Measurements from ENCODE around the gene GALNT2.

GALNT2 gene

GRCh38 chr1:230131457-230131856 is 64.4 kb downstream of the GALNT2 start:
- Histone ChIP-seq H4K12ac (ENCODE audit: low read depth, low read length) (no peak overlapping the region), H4K91ac (ENCODE audit: low read depth, low read length) (no peak overlapping the region), H2AFZ (ENCODE audit: insufficient read depth, low read length, poor library complexity) (no peak overlapping the region), H3K14ac (ENCODE audit: low read length) (no peak overlapping the region), H3K79me1 (ENCODE audit: low read length) (peaks cover 2% of the 10 kb centered on the region), H3K27me3 (ENCODE audit: insufficient read depth, low read length) (no peaks in the 10 kb centered on the region), H3K18ac (ENCODE audit: low read length) (no peak overlapping the region), H3K4me2 (ENCODE audit: low read length) (no peak overlapping the region), H3K23ac (ENCODE audit: low read length) (no peak overlapping the region), H2AK5ac (ENCODE audit: low read length) (no peak overlapping the region), H3K36me3 (ENCODE audit: control insufficient read depth in 1 of 2, insufficient read depth in 2 of 2, low read length in 2 of 2) (peaks cover 0 to 2% of the 10 kb centered on the region in 2 experiments), H3K4me1 (ENCODE audit: control insufficient read depth in 1 of 2, insufficient read depth in 2 of 2, low read length in 2 of 2) (peaks cover 3 to 11% of the 10 kb centered on the region in 2 experiments), H3K4me3 (ENCODE audit: low read depth, low read length) (no peak overlapping the region), H2BK12ac (ENCODE audit: low read length) (no peak overlapping the region), H4K8ac (ENCODE audit: low read depth, low read length) (no peak overlapping the region), H3K9me3 (ENCODE audit: insufficient read depth, low read depth, low read length) (no peaks in the 10 kb centered on the region), H3K79me2 (ENCODE audit: control insufficient read depth, insufficient read depth, low read length, poor library complexity) (peaks cover 7% of the 10 kb centered on the region), H2BK5ac (ENCODE audit: low read depth, low read length, poor library complexity) (no peak overlapping the region), H3K27ac (ENCODE audit: low read depth, low read length) (no peak overlapping the region), H2BK120ac (ENCODE audit: insufficient read depth, low read length, poor library complexity) (no peak overlapping the region), H3K9ac (ENCODE audit: low read length) (no peak overlapping the region), H3K4ac (ENCODE audit: low read depth, low read length) (no peak overlapping the region)
- no CpG with 5 or more reads among the region's 11 CpGs for WGBS (ENCODE audit: extremely low coverage, insufficient coverage, insufficient read length)
- DNase-seq, result no peak

GRCh38 chr1:230132758-230133157 is 65.7 kb downstream of the GALNT2 start:
- peaks cover 2% of the 10 kb centered on the region for H3K79me1 ChIP-seq (ENCODE audit: low read length)
- no peaks in the 10 kb centered on the region for H3K9me3 ChIP-seq (ENCODE audit: insufficient read depth, low read depth, low read length)
- no peaks in the 10 kb centered on the region for H3K27me3 ChIP-seq (ENCODE audit: insufficient read depth, low read length)
- H2AK5ac ChIP-seq (ENCODE audit: low read length), result no peak overlapping the region
- H3K4me1 ChIP-seq (ENCODE audit: control insufficient read depth in 1 of 2, insufficient read depth in 2 of 2, low read length in 2 of 2), result peaks cover 7 to 11% of the 10 kb centered on the region in 2 experiments
- no peak overlapping the region for H3K9ac ChIP-seq (ENCODE audit: low read length)
- WGBS (ENCODE audit: extremely low coverage, insufficient coverage, insufficient read length), result no CpG with 5 or more reads among the region's 6 CpGs
- no peak overlapping the region for H3K4ac ChIP-seq (ENCODE audit: low read depth, low read length)
- no peak overlapping the region for H4K91ac ChIP-seq (ENCODE audit: low read depth, low read length)
- H3K79me2 ChIP-seq (ENCODE audit: control insufficient read depth, insufficient read depth, low read length, poor library complexity), result peaks cover 7% of the 10 kb centered on the region
- no peak overlapping the region for H2BK5ac ChIP-seq (ENCODE audit: low read depth, low read length, poor library complexity)
- DNase-seq, result no peak
- no peak overlapping the region for H3K27ac ChIP-seq (ENCODE audit: low read depth, low read length)
- no peak overlapping the region for H4K12ac ChIP-seq (ENCODE audit: low read depth, low read length)
- no peak overlapping the region for H3K23ac ChIP-seq (ENCODE audit: low read length)
- no peak overlapping the region for H3K18ac ChIP-seq (ENCODE audit: low read length)
- peaks cover 2 to 7% of the 10 kb centered on the region in 2 experiments for H3K36me3 ChIP-seq (ENCODE audit: control insufficient read depth in 1 of 2, insufficient read depth in 2 of 2, low read length in 2 of 2)
- no peak overlapping the region for H2AFZ ChIP-seq (ENCODE audit: insufficient read depth, low read length, poor library complexity)
- no peak overlapping the region for H2BK12ac ChIP-seq (ENCODE audit: low read length)
- no peak overlapping the region for H3K4me3 ChIP-seq (ENCODE audit: low read depth, low read length)
- H3K14ac ChIP-seq (ENCODE audit: low read length), result no peak overlapping the region
- no peak overlapping the region for H2BK120ac ChIP-seq (ENCODE audit: insufficient read depth, low read length, poor library complexity)
- no peak overlapping the region for H4K8ac ChIP-seq (ENCODE audit: low read depth, low read length)
- H3K4me2 ChIP-seq (ENCODE audit: low read length), result no peak overlapping the region

- no peak overlapping the region for H4K91ac ChIP-seq (ENCODE audit: low read depth, low read length)
Observed at GRCh38 chr1:230135726-230136125, 68.7 kb downstream of the GALNT2 start.

GRCh38 chr1:230136453-230137336 is 69.7 kb downstream of the GALNT2 start:
- no peak overlapping the region for H3K27ac ChIP-seq (ENCODE audit: low read depth, low read length)
- WGBS (ENCODE audit: extremely low coverage, insufficient coverage, insufficient read length), result no CpG with 5 or more reads among the region's 34 CpGs
- H2AFZ ChIP-seq (ENCODE audit: insufficient read depth, low read length, poor library complexity), result no peak overlapping the region

More at GRCh38 chr1:230135726-230136125, 68.7 kb downstream of the GALNT2 start:
- DNase-seq, result no peak
- H3K4me2 ChIP-seq (ENCODE audit: low read length), result no peak overlapping the region
- H4K12ac ChIP-seq (ENCODE audit: low read depth, low read length), result no peak overlapping the region
- H3K18ac ChIP-seq (ENCODE audit: low read length), result no peak overlapping the region
- H3K23ac ChIP-seq (ENCODE audit: low read length), result no peak overlapping the region
- H3K27me3 ChIP-seq (ENCODE audit: insufficient read depth, low read length), result no peaks in the 10 kb centered on the region
- no peak overlapping the region for H3K4ac ChIP-seq (ENCODE audit: low read depth, low read length)
- peaks cover 2% of the 10 kb centered on the region for H3K9me3 ChIP-seq (ENCODE audit: insufficient read depth, low read depth, low read length)
- no peak overlapping the region for H3K27ac ChIP-seq (ENCODE audit: low read depth, low read length)
- no peak overlapping the region for H3K4me3 ChIP-seq (ENCODE audit: low read depth, low read length)
- H2AK5ac ChIP-seq (ENCODE audit: low read length), result no peak overlapping the region
- no peak overlapping the region for H3K9ac ChIP-seq (ENCODE audit: low read length)
- H2BK12ac ChIP-seq (ENCODE audit: low read length), result no peak overlapping the region
- H4K8ac ChIP-seq (ENCODE audit: low read depth, low read length), result no peak overlapping the region
- H3K79me2 ChIP-seq (ENCODE audit: control insufficient read depth, insufficient read depth, low read length, poor library complexity), result peaks cover 8% of the 10 kb centered on the region
- no peak overlapping the region for H2BK5ac ChIP-seq (ENCODE audit: low read depth, low read length, poor library complexity)
- H3K4me1 ChIP-seq (ENCODE audit: control insufficient read depth in 1 of 2, insufficient read depth in 2 of 2, low read length in 2 of 2), result peaks cover 16 to 18% of the 10 kb centered on the region in 2 experiments
- no peak overlapping the region for H3K14ac ChIP-seq (ENCODE audit: low read length)
- H3K36me3 ChIP-seq (ENCODE audit: control insufficient read depth in 1 of 2, insufficient read depth in 2 of 2, low read length in 2 of 2), result peaks cover 2 to 7% of the 10 kb centered on the region in 2 experiments
- H2AFZ ChIP-seq (ENCODE audit: insufficient read depth, low read length, poor library complexity), result no peak overlapping the region
- WGBS (ENCODE audit: extremely low coverage, insufficient coverage, insufficient read length), result no CpG with 5 or more reads among the region's 6 CpGs
- peaks cover 5% of the 10 kb centered on the region for H3K79me1 ChIP-seq (ENCODE audit: low read length)
- H2BK120ac ChIP-seq (ENCODE audit: insufficient read depth, low read length, poor library complexity), result no peak overlapping the region

More at GRCh38 chr1:230136453-230137336, 69.7 kb downstream of the GALNT2 start:
- no peak overlapping the region for H3K23ac ChIP-seq (ENCODE audit: low read length)
- H3K4ac ChIP-seq (ENCODE audit: low read depth, low read length), result no peak overlapping the region
- peaks cover 2% of the 10 kb centered on the region for H3K9me3 ChIP-seq (ENCODE audit: insufficient read depth, low read depth, low read length)
- no peak overlapping the region for H3K18ac ChIP-seq (ENCODE audit: low read length)
- no peak overlapping the region for H2BK12ac ChIP-seq (ENCODE audit: low read length)
- no peak overlapping the region for H2AK5ac ChIP-seq (ENCODE audit: low read length)
- H4K12ac ChIP-seq (ENCODE audit: low read depth, low read length), result no peak overlapping the region
- H3K4me3 ChIP-seq (ENCODE audit: low read depth, low read length), result no peak overlapping the region
- H3K4me2 ChIP-seq (ENCODE audit: low read length), result no peak overlapping the region
- H3K14ac ChIP-seq (ENCODE audit: low read length), result no peak overlapping the region
- H3K27me3 ChIP-seq (ENCODE audit: insufficient read depth, low read length), result no peaks in the 10 kb centered on the region
- H4K8ac ChIP-seq (ENCODE audit: low read depth, low read length), result no peak overlapping the region
- no peak overlapping the region for H3K9ac ChIP-seq (ENCODE audit: low read length)
- H4K91ac ChIP-seq (ENCODE audit: low read depth, low read length), result no peak overlapping the region
- H3K4me1 ChIP-seq (ENCODE audit: control insufficient read depth in 1 of 2, insufficient read depth in 2 of 2, low read length in 2 of 2), result peaks cover 16 to 18% of the 10 kb centered on the region in 2 experiments
- DNase-seq, result no peak
- no peak overlapping the region for H2BK120ac ChIP-seq (ENCODE audit: insufficient read depth, low read length, poor library complexity)
- peaks cover 8% of the 10 kb centered on the region for H3K79me2 ChIP-seq (ENCODE audit: control insufficient read depth, insufficient read depth, low read length, poor library complexity)
- peaks cover 5% of the 10 kb centered on the region for H3K79me1 ChIP-seq (ENCODE audit: low read length)
- H3K36me3 ChIP-seq (ENCODE audit: control insufficient read depth in 1 of 2, insufficient read depth in 2 of 2, low read length in 2 of 2), result peaks cover 0 to 7% of the 10 kb centered on the region in 2 experiments
- H2BK5ac ChIP-seq (ENCODE audit: low read depth, low read length, poor library complexity), result no peak overlapping the region

All from trophoblast cell (in vitro differentiated cells and primary cell).